ENCODE data around the gene NUP93. TPM values are rescaled to one million over a fixed set of nuclear protein-coding genes. Genes with fewer than 3 reads are reported as not detected.

The NUP93 gene
- total RNA-seq, 2 donors from 2014 or later: 18.1 to 19.8 TPM

DNA sequence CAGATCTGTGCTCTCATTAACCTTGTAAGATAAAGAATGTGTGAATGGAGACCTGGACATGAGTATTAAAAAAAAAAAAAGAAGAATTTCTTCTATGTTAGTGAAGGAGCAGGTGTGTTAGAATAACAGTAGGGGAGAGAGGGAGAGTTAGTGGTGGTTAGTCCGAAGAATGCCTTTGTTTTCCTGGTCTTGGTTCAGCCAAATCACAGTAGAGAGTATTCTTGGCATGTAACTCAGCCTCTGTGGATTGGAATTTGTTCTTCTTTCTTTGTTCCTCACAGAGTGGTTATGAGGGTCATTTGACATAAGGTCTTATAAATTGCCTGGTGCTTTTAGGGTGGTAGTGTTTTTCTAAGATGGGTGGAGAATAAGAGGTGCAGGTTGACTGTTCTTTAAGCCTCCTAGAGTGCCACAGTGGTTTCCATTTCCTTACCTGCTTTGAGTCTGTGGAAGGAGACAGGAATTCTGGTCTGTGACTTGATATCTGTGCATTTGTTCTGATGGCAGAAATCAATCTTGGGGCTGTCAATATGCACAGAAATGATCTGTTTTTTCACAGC is 17.6 kb downstream of the NUP93 start:
- Histone ChIP-seq H3K27ac (peak overlapping the region in 1 of 2 donors; percentile 13), H3K4me3 (no peak overlapping the region), H3K4me1 (peaks cover 0 to 45% of the 10 kb centered on the region in 2 donors)

DNA sequence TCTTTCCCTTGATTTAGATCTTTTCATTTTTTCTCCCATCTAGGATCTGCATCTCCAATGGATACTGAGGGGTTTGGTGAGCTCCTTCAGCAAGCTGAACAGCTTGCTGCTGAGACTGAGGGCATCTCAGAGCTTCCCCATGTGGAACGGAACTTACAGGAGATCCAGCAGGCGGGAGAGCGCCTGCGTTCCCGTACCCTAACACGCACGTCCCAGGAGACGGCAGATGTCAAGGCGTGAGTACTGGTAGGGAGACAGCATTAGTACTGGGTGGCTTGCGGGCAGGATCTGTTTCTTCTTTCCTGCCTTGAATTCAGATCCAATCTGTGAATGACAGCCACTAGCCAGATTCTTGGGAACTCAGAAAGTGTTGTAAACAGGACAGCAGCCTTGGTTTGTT is 18.3 kb downstream of the NUP93 start:
- Histone ChIP-seq H3K36me3 (no peaks in the 10 kb centered on the region), H3K9me3 (no peaks in the 10 kb centered on the region), H3K27ac (peak overlapping the region; percentile 8 to 17), H3K4me1 (peaks cover 0 to 43% of the 10 kb centered on the region in 2 donors), H3K27me3 (no peaks in the 10 kb centered on the region), H3K4me3 (no peak overlapping the region)
- DNase-seq (ENCODE audit: low spot score): no peak
- TF ChIP-seq, protein P1, sequence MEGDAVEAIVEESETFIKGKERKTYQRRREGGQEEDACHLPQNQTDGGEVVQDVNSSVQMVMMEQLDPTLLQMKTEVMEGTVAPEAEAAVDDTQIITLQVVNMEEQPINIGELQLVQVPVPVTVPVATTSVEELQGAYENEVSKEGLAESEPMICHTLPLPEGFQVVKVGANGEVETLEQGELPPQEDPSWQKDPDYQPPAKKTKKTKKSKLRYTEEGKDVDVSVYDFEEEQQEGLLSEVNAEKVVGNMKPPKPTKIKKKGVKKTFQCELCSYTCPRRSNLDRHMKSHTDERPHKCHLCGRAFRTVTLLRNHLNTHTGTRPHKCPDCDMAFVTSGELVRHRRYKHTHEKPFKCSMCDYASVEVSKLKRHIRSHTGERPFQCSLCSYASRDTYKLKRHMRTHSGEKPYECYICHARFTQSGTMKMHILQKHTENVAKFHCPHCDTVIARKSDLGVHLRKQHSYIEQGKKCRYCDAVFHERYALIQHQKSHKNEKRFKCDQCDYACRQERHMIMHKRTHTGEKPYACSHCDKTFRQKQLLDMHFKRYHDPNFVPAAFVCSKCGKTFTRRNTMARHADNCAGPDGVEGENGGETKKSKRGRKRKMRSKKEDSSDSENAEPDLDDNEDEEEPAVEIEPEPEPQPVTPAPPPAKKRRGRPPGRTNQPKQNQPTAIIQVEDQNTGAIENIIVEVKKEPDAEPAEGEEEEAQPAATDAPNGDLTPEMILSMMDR (IDR thresholded peaks at IDR 0.05): no peak

More for the DNA sequence above, 17.6 kb downstream of the NUP93 start:
- Histone ChIP-seq H3K36me3 (no peaks in the 10 kb centered on the region), H3K27me3 (no peaks in the 10 kb centered on the region), H3K9me3 (no peaks in the 10 kb centered on the region)
- TF ChIP-seq, protein P1 (IDR thresholded peaks at IDR 0.05): no peak
- DNase-seq (ENCODE audit: low spot score): no peak

DNA sequence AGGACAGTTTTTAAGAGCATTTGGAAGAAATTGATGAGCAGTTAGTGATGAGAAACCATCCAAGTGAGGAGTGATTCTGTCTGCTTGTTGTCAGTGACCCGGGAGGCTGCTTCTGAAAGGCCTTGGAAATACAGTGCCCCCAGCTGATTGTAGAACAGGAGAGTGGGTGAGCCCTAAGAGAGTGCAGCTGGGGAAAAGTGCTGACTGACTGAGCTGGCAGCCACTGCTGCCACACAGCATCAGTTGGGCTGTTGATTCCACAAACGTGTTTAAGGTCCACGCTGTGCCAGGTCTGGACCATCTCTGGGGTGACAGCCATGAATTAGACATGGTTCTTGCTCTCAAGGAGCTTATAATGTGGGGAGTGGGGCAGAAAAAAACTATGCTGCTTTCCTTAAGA is 18.9 kb downstream of the NUP93 start:
- Histone ChIP-seq H3K4me3 (no peak overlapping the region), H3K27ac (no peak overlapping the region), H3K36me3 (no peaks in the 10 kb centered on the region), H3K9me3 (no peaks in the 10 kb centered on the region), H3K4me1 (peaks cover 0 to 37% of the 10 kb centered on the region in 2 donors), H3K27me3 (no peaks in the 10 kb centered on the region)
- DNase-seq (ENCODE audit: low spot score): no peak
- TF ChIP-seq, protein P1 (IDR thresholded peaks at IDR 0.05): no peak

DNA sequence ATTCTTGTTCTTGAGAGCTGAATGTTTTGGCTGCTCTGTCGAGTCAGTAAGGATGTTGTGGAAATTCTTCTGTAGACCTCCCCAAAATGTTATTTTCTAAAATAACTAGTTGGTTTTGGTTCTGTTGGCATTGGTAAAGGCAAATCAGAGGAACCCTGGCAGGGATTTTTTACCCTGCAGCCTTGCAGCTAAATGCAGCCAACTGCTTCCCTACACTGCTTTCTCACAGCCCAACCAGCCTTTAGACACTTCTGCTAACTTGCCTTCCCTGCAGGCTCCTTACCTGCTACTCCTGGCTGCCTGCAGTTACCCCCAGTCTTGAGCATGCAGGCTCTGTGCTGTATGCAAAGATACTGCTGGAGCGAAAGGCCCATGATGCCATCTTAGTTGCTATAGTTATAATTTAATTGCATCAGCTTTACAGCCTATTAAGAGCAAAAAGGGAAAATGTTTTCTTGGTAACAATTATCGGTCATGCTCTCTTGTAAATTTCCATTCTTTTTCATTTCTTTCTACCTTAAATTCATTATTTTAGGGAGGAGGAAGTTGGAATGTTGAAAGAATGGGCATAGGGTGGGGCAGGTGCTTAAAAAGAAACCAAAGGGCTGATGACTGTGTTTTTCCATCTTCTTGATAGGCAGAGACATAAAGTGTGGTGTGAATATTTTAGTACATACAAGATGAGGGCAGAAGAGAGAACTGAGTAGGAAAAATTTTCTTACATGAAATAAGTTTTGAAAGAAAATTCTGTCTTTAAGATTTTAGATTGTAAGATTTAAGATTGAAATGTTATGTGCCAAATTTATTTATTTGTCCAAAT is 20.0 kb downstream of the NUP93 start:
- no peak overlapping the region for H3K4me3 ChIP-seq
- TF ChIP-seq, protein P1 (IDR thresholded peaks at IDR 0.05): no peak
- no peak overlapping the region for H3K27ac ChIP-seq
- H3K27me3 ChIP-seq: no peaks in the 10 kb centered on the region
- no peak for DNase-seq (ENCODE audit: low spot score)
- H3K4me1 ChIP-seq: peaks cover 0 to 26% of the 10 kb centered on the region in 2 donors
- H3K36me3 ChIP-seq: no peaks in the 10 kb centered on the region
- H3K9me3 ChIP-seq: no peaks in the 10 kb centered on the region

DNA sequence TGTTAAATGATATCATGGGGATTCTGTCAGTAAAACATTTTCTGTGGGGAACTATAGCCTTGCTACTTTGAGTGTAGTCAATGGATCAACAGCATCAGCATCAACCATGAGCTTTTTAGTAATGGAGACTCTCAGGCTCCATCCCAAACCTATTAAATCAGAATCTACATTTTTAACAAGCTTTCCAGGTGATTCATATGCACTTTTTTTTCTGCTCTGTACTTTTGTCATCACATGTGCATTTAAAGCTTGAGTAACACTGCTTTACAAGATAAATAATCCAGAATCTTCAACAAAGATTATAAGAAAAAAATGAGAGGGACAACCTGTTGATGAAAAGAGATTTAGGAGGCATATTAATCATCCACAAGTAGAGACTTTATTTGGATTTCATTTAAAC is 23.5 kb downstream of the NUP93 start:
- H3K4me3 ChIP-seq: no peak overlapping the region
- TF ChIP-seq, protein P1 (IDR thresholded peaks at IDR 0.05): no peak
- no peaks in the 10 kb centered on the region for H3K27me3 ChIP-seq
- no peaks in the 10 kb centered on the region for H3K9me3 ChIP-seq
- H3K36me3 ChIP-seq: no peaks in the 10 kb centered on the region
- DNase-seq (ENCODE audit: low spot score): no peak
- no peak overlapping the region for H3K27ac ChIP-seq
- peaks cover 0 to under 1% of the 10 kb centered on the region in 2 donors for H3K4me1 ChIP-seq

Data from right atrium auricular region (tissue), 2 donors.